HG02885 (cell line): ENCODE measurements around the gene IKBKE.
A peak's percentile ranks its signal among the peaks of the same experiment; 100 is the strongest.

Source experiments
- ATAC-seq: cut with Tn5 transposase; IDR thresholded peaks from one replicate; pipeline ENCODE4 v1.9.1; 2021; ENCODE audit warnings: mild to moderate bottlenecking; ENCODE audit not compliant: unreplicated experiment, poor library complexity

IKBKE gene

GRCh38 chr1:206469933-206470691 is at the start of gene IKBKE:
TSS of gene IKBKE (plus strand) at chr1:206470476. CDS start at chr1:206473228, 2,752 bp downstream.
- peak; percentile 61 for ATAC-seq

- no peak for ATAC-seq
These were observed 48.5 kb upstream of the IKBKE start for GRCh38 chr1:206421616-206422340.

GRCh38 chr1:206422525-206422924 is 47.8 kb upstream of the IKBKE start:
- ATAC-seq: no peak

GRCh38 chr1:206427291-206427690 is 43.0 kb upstream of the IKBKE start:
- ATAC-seq: no peak

GRCh38 chr1:206429421-206429820 is 40.9 kb upstream of the IKBKE start:
- ATAC-seq: no peak

GRCh38 chr1:206430031-206430983 is 40.0 kb upstream of the IKBKE start:
- ATAC-seq: peak; percentile 95

- ATAC-seq: no peak
These were observed 34.8 kb upstream of the IKBKE start for GRCh38 chr1:206435445-206435844.

- ATAC-seq: no peak
These were observed 31.7 kb upstream of the IKBKE start for GRCh38 chr1:206438554-206438953.

GRCh38 chr1:206439205-206439604 is 31.1 kb upstream of the IKBKE start:
- no peak for ATAC-seq

- ATAC-seq: no peak
These were observed 28.8 kb upstream of the IKBKE start for GRCh38 chr1:206441336-206441967.

- no peak for ATAC-seq
These were observed 28.2 kb upstream of the IKBKE start for GRCh38 chr1:206442101-206442500.

- ATAC-seq: no peak
These were observed 25.2 kb upstream of the IKBKE start for GRCh38 chr1:206445116-206445515.

- no peak for ATAC-seq
These were observed 24.3 kb upstream of the IKBKE start for GRCh38 chr1:206445911-206446356.

GRCh38 chr1:206446688-206447421 is 23.4 kb upstream of the IKBKE start:
- no peak for ATAC-seq

GRCh38 chr1:206447422-206447765 is 22.9 kb upstream of the IKBKE start:
- ATAC-seq: no peak

GRCh38 chr1:206447792-206448191 is 22.5 kb upstream of the IKBKE start:
- no peak for ATAC-seq

- no peak for ATAC-seq
These were observed 21.8 kb upstream of the IKBKE start for GRCh38 chr1:206448471-206448870.

- no peak for ATAC-seq
These were observed 20.7 kb upstream of the IKBKE start for GRCh38 chr1:206449565-206449964.

GRCh38 chr1:206450281-206450680 is 20.0 kb upstream of the IKBKE start:
- no peak for ATAC-seq
